Muscle layer of colon (tissue), 2 donors: ENCODE measurements around the gene GARIN5B.

Experiments used
- H3K27ac ChIP-seq: one replicate; pipeline ENCODE4 v1.7.0; 2013; ENCODE audit warnings: low read depth, mild to moderate bottlenecking, low read length, moderate library complexity
- H3K27me3 ChIP-seq, 2 donors: one replicate each; pipeline ENCODE4 v1.7.0; 2013; ENCODE audit warnings: low read length in 2 of 2, mild to moderate bottlenecking in 2 of 2; ENCODE audit not compliant: insufficient read depth in 2 of 2, control insufficient read depth in 1 of 2
- H3K36me3 ChIP-seq: one replicate; pipeline ENCODE4 v1.7.0; 2013; ENCODE audit warnings: mild to moderate bottlenecking, low read length; ENCODE audit not compliant: insufficient read depth
- H3K4me1 ChIP-seq: one replicate; pipeline ENCODE4 v1.7.0; 2013; ENCODE audit warnings: mild to moderate bottlenecking, low read length; ENCODE audit not compliant: insufficient read depth
- H3K4me3 ChIP-seq, 2 donors: one replicate each; pipeline ENCODE4 v1.7.0; 2013; ENCODE audit warnings: low read length in 2 of 2, low read depth in 1 of 2, mild to moderate bottlenecking in 1 of 2, moderate library complexity in 1 of 2
- H3K9ac ChIP-seq: one replicate; pipeline ENCODE4 v1.7.0; 2013; ENCODE audit warnings: low read length
- H3K9me3 ChIP-seq: one replicate; pipeline ENCODE4 v1.7.0; 2013; ENCODE audit warnings: mild to moderate bottlenecking, low read length
- donor health status: abdominal sarcoma.
- donor health status: Adenocarcinoma of cecum.

The GARIN5B gene

DNA sequence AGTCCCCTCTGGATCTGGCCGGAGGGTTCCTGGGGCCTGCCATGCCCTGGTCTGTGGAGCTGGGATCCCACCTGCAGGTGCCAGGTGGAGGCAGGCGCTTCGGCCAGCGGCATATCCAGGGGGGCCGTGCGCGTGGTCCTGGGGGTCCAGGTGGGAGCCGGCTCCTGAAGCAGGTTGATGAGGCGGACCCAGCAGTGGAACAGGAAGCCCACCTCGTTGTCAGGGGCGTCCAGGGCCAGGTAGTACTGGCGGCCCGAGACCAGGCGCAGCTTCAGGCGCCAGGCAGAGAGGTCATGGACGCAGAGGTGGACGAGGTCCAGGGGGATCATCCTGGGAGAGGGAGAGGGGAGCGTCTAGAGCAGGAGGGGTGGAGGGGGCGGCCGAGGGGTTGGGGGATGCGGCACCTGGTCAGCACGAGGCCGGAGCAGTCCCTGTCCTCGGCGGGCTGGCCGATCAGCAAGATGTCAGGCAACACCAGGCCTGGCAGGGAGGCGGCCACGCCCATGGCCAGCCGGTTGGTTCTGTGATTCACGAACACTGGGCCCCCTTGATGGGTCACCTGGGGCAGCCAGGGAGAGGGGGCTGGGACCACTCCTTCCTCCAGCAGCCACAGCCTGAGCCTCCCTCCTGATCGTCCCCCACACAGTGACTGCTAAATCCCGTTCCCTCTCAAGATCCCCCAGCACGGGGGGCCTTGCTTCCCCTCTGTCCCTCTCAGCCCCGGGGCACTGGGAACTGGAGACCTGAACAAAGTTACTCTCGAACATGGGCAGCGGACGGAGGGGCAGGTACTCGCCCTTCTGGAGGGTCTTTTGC is 678 bp downstream of the GARIN5B start:
- Histone ChIP-seq H3K27ac (no peak overlapping the region), H3K9me3 (no peaks in the 10 kb centered on the region), H3K4me1 (no peaks in the 10 kb centered on the region), H3K9ac (no peak overlapping the region), H3K36me3 (no peaks in the 10 kb centered on the region), H3K4me3 (no peak overlapping the region), H3K27me3 (peaks cover 0 to 11% of the 10 kb centered on the region in 2 donors)

DNA sequence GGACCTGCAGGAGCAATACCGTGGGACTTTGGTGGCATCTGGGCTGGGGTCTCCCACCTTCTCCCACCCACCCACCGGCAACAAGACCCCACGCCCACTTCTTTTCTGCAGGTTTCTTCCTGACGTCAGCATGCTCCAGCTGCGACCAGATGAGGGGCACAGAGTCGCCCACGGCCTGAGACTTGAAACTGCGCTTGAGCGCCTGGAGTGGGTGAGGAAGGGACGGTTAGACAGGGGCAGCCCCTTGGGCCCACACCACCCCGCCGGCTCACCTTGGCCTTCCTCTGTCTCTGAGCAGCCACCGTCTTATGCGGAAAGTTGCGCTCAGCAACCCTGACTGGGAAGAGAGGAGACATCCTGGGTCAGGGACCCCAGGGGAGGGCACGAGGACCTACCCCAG is 2.2 kb downstream of the GARIN5B start:
- Histone ChIP-seq H3K9ac (no peak overlapping the region), H3K27ac (no peak overlapping the region), H3K36me3 (no peaks in the 10 kb centered on the region), H3K4me1 (no peaks in the 10 kb centered on the region), H3K9me3 (no peaks in the 10 kb centered on the region), H3K4me3 (no peak overlapping the region), H3K27me3 (peaks cover 0 to 11% of the 10 kb centered on the region in 2 donors)

DNA sequence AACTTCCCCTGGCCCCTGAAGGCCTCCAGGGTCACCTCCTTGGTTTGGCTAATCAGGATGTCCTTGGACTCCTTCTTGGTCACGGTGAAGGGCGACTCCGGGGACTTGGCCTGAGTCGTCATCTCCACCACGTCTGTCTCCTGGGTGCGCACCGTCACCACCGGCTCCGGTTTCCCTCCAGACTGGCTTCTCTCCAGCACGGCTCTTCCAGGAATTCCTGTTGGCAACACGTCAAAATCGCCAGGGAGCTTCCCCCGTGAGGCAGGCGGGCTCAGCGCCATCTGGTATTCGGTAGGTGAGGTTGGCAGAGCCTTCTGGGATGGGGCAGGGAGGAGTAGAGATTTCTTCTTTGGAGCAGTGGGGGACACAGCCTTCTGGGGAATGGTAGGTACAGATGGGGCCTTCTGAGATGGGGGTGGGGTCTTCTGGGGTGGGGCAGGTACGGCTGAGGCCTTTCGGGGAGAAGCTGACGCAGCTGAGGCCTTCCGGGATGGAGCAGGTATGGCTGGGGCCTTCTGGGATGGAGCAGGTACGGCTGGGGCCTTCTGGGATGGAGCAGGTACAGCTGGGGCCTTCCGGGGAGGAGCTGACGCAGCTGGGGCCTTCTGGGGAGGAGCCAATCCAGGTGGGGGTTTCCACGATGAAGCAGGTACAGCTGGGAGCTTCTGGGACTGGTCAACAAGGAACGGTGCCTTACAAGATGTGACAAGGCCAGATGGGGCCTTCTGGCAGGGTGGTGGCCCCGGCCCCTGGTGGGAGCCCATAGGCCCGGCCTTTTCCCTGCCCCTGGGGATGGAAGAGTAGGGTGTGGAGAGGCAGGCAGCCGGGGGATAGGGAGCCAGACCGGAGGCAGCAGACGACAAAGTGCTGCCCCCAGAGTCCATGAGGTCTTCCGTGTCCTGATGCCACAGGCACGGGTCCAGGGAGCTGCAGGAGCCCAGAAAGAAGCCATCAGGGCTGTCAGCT is 3.8 kb downstream of the GARIN5B start:
- Histone ChIP-seq H3K27me3 (peaks cover 0 to 25% of the 10 kb centered on the region in 2 donors), H3K9me3 (no peaks in the 10 kb centered on the region), H3K4me1 (no peaks in the 10 kb centered on the region), H3K36me3 (no peaks in the 10 kb centered on the region), H3K4me3 (no peak overlapping the region), H3K27ac (no peak overlapping the region), H3K9ac (no peak overlapping the region)

DNA sequence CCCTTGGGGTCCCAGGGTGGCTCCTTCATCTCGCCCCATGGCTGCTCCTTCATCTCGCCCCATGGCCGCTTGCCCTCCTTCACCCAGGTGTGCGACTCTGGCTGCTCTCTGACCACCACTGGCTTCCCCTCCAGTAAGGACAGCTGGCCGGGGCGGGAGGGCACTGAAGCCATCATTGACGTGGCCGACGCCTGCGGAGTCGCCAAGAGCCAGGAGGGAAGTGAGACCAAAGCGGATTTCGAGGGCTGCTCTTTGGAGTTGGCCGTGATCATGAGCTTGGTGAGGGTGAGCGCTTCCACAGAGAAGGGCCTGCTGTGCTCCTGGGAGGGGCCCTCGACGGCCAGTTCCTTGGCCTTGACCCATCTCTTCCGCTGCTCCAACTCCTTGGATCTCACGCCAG is 4.6 kb downstream of the GARIN5B start:
- Histone ChIP-seq H3K4me1 (peaks cover 3% of the 10 kb centered on the region), H3K27me3 (peaks cover 4 to 33% of the 10 kb centered on the region in 2 donors), H3K36me3 (no peaks in the 10 kb centered on the region), H3K9ac (no peak overlapping the region), H3K4me3 (no peak overlapping the region), H3K9me3 (no peaks in the 10 kb centered on the region), H3K27ac (no peak overlapping the region)

DNA sequence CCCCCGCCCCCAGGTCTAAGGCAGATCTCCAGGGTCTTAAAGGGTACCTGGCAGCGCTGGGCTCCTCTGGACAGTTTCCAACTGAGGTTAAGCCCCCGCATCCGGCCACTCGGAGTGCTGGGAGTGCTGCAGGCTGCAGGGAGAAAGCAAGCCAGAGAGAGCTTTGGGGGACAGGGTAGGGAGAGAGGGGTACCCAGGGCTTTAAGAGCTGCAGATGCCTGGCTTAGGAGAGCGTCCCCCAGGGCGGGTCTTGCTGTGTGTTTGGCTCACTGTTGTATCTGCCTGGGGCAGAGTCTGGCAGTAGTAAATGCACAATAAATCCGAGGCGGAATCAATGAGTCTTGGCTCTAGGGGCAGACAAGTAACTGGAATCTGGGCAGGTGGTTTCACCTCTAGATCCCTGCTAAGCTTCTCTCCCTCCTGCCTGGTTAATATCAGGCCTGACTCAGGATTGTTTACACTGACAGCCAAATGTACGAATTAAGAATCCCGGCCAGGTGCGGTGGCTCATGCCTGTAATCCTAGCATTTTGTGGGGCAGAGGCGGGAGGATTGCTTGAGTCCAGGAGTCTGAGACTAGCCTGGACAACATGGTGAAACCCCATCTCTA is 7.7 kb downstream of the GARIN5B start:
- H3K9ac ChIP-seq = no peak overlapping the region
- no peak overlapping the region for H3K4me3 ChIP-seq
- H3K36me3 ChIP-seq = no peaks in the 10 kb centered on the region
- no peaks in the 10 kb centered on the region for H3K9me3 ChIP-seq
- H3K4me1 ChIP-seq = peaks cover 8% of the 10 kb centered on the region
- no peak overlapping the region for H3K27ac ChIP-seq
- peaks cover 29 to 51% of the 10 kb centered on the region in 2 donors for H3K27me3 ChIP-seq

DNA sequence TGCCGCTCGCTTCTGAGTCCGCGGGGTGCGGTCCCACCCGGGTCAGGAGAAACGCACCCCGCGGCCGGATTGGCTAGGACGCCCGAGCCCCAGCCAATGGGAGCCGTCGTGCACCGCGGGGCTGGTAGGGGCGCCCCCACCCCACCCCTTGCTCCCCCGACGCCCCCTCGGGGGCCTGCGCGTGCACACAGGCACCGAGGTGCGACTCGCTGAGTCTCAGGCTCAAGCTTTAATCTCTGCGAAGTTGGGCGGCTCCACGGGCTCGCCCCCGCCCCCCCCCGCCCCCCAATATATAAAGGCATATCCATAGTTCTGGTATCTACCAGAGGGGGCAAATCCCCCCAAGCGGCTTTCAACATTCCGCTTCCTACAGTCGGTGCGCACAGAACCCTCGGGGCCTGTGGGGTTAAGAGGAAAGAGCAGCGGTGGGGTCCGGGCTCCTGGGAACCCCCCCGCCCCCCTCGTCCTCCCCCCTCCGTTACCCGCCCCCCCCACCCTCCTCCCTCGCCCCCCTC is 8.3 kb downstream of the GARIN5B start, which contains the start of gene COX6B2:
TSS of gene COX6B2 (minus strand) at position 22 of the 515 bp plus-strand sequence. CDS start 198 bp downstream, outside the sequence.
- H3K4me3 ChIP-seq = peak within 1 kb of the TSS in 1 of 2 donors; percentile 14
- no peaks in the 10 kb centered on the region for H3K36me3 ChIP-seq
- H3K4me1 ChIP-seq = peaks cover 8% of the 10 kb centered on the region
- no peak within 1 kb of the TSS for H3K9ac ChIP-seq
- H3K27me3 ChIP-seq = peaks cover 29 to 51% of the 10 kb centered on the region in 2 donors
- H3K27ac ChIP-seq = no peak within 1 kb of the TSS
- H3K9me3 ChIP-seq = no peaks in the 10 kb centered on the region

DNA sequence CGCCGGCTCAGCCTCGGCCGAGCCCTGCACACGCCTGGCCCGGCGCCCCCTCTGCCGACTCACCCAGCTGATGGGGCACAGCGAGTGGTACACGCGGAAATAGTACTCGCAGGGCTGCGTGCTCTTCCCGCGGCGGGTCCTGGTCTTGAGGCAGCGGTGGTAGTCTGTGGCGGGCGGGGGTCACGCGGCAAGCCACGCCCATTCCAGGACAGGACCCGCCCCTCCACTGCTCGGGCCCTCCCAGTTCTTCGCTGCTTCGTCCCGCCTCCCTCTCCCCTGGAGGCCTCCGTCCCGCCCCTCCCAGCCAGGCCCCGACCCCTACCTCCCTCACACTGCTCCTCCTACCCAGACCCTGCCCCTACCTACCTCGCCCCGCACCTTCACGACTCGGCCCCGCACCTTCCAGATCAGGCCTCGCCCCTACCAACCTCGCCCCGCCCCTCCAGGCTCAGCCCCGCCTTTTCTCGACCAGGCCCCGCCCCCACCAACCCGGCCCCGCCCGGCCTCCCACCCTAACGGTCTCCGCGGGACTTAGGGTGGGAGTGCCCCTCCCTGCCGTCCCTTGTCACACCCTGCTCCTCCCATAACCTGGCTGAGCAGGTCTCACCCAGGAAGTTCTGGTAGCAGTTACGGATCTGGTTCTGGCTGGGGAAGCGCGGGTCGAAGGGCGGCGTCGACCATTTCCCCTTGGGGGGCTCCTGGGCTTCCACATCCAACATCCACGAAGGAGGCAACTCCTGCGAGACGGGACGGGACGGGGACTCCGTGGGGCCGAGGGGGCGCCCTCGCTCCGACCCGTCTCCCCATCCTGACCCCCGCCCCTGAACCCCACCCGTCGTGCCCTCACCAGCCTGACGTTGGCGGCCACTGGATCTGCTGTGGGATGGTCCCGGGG is 9.0 kb downstream of the GARIN5B start:
- H3K36me3 ChIP-seq = no peaks in the 10 kb centered on the region
- peaks cover 29 to 51% of the 10 kb centered on the region in 2 donors for H3K27me3 ChIP-seq
- H3K27ac ChIP-seq = no peak overlapping the region
- no peaks in the 10 kb centered on the region for H3K9me3 ChIP-seq
- no peak overlapping the region for H3K9ac ChIP-seq
- peaks cover 8% of the 10 kb centered on the region for H3K4me1 ChIP-seq
- peak overlapping the region in 1 of 2 donors; percentile 14 for H3K4me3 ChIP-seq

DNA sequence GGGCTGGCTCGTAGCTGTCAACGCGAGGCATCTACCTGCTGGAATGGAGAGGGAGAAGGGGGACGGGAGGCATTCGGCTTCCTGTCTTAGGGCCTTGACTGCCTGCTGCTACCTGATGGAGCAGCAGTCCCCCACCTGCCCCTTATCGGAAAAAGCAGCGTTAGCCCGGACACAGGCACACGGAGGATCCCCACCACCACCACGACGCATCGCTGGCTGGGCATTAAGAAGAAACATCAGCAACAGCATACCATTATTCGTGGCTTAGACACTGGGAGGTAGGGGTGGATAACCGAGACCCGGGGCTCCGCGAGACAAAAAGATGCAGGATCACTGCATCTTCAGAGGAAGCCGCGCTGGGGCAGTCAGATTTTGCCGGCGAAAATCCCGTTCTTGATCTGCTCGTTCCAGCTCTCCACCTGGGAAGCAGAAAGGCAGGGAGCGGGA is 9.7 kb downstream of the GARIN5B start:
- Histone ChIP-seq H3K36me3 (no peaks in the 10 kb centered on the region), H3K4me3 (peak overlapping the region in 1 of 2 donors; percentile 14), H3K4me1 (peaks cover 8% of the 10 kb centered on the region), H3K9ac (no peak overlapping the region), H3K27ac (no peak overlapping the region), H3K9me3 (no peaks in the 10 kb centered on the region), H3K27me3 (peaks cover 29 to 51% of the 10 kb centered on the region in 2 donors)

DNA sequence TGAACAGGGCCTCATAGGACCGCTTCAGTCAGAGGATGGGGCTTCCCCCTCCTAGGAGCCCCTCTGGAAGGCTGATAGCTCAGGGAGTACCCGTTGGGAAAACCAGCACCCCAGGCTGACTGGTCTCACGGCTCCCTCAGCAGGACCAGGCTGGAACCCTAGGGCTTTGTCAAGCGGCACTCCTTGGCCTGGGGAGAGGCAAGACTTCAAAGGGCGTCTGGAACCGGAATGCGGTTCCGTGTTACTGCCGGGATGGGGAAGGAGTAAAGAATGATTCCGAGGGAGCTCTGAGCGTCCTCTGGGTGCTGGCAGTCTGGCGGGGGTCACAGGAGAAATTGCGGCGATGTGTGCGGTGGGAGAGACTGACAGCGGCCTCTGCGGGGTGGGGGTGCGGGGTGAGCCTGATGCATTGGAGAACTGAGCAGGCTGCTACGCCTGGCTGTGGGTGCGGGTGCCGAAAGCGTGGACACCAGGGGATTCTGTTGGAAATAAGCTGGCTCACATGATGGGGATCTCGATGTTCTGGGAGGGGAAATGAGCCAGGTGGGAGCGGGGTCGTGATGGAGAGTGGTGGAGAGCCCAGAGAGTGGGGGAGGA is 10.4 kb downstream of the GARIN5B start:
- Histone ChIP-seq H3K9ac (no peak overlapping the region), H3K36me3 (no peaks in the 10 kb centered on the region), H3K9me3 (no peaks in the 10 kb centered on the region), H3K4me3 (no peak overlapping the region), H3K27ac (no peak overlapping the region), H3K27me3 (peaks cover 29 to 51% of the 10 kb centered on the region in 2 donors), H3K4me1 (peaks cover 8% of the 10 kb centered on the region)

DNA sequence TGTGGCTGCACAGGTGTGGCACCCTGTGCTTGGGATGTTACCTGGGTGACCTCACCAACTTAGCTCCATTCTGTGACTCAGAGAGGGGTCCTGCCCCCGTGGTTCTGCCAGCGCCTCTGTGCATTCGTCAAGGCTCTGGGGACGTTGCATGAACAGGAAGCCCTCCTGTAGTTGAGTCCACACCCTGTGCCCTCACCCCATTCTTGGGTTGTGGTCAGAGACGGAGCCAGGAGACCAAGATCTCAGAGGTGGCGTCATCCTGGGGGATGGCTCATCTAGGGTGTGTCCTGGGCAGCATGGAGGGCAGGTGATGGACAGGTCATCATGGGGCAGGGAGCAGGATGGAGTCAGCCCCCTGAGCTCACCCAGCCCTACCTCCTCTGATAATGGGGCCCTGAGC is 11.0 kb downstream of the GARIN5B start:
- H3K27me3 ChIP-seq = peaks cover 29 to 51% of the 10 kb centered on the region in 2 donors
- H3K4me1 ChIP-seq = peaks cover 8% of the 10 kb centered on the region
- no peak overlapping the region for H3K4me3 ChIP-seq
- H3K9me3 ChIP-seq = no peaks in the 10 kb centered on the region
- no peak overlapping the region for H3K27ac ChIP-seq
- H3K9ac ChIP-seq = no peak overlapping the region
- H3K36me3 ChIP-seq = no peaks in the 10 kb centered on the region
